Astrocyte of the cerebellum (primary cell): ENCODE data around the gene TBC1D22A.

Experiments used
- DNase-seq: peaks from one replicate; pipeline ENCODE4 v3.0.0-alpha.2; 2011; ENCODE audit warnings: low read depth
- H3K4me3 ChIP-seq: 2 replicates; pipeline ENCODE4 v1.5.1; 2011; ENCODE audit warnings: mild to moderate bottlenecking, low read depth, low read length, moderate library complexity
- in situ Hi-C: cut with HindIII; loops from 2 replicates; pipeline ENCODE4 v1.10.0; 2017; ENCODE audit warnings: low sequenced_read_pairs
- TF ChIP-seq, protein P1 (sequence below): IDR thresholded peaks from 2 replicates; pipeline ENCODE4 v1.5.1; 2012; ENCODE audit warnings: low read length, low read depth, moderate library complexity, mild to moderate bottlenecking; ENCODE audit errors: missing control alignments

Gene TBC1D22A

DNA sequence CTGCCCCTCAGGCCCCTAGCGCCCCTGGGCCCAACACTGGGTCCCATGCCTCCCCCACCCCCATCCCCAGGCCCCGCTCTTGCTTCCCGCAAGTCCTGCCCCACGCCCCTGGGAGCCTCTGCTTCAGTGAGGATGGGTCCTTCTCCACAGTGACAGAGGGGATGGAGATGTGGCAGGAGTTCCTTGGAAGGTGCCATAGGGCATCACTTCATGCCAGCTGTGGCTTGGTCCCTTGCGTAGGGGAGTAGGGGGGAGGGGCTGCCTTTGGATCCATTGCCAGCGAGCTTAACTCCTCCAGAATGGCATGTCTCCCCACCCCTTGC is 9.5 kb upstream of the TBC1D22A start:
- in situ Hi-C loops, result no loop called here
- no peak for DNase-seq
- TF ChIP-seq, protein P1, sequence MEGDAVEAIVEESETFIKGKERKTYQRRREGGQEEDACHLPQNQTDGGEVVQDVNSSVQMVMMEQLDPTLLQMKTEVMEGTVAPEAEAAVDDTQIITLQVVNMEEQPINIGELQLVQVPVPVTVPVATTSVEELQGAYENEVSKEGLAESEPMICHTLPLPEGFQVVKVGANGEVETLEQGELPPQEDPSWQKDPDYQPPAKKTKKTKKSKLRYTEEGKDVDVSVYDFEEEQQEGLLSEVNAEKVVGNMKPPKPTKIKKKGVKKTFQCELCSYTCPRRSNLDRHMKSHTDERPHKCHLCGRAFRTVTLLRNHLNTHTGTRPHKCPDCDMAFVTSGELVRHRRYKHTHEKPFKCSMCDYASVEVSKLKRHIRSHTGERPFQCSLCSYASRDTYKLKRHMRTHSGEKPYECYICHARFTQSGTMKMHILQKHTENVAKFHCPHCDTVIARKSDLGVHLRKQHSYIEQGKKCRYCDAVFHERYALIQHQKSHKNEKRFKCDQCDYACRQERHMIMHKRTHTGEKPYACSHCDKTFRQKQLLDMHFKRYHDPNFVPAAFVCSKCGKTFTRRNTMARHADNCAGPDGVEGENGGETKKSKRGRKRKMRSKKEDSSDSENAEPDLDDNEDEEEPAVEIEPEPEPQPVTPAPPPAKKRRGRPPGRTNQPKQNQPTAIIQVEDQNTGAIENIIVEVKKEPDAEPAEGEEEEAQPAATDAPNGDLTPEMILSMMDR, result no peak
- H3K4me3 ChIP-seq, result no peak overlapping the region

DNA sequence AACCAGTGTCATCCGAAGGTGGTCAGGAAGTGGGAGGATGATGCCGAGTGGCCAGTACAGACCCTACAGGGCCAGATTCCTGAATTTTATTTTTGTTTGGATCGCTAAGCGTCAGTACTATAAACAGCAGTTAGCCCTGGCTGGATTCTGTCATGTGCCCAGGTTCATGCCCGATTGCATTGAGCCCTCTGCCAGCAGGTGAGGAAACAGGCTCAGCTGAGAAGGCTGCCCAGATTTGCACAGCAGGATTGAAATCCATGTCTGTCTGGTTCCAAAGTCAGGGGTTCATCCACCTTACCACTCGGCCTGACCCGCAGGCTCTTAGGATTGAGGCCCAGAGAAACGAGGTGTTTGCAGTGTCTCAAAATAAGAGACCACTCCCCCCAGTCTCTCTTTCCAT is 9.1 kb upstream of the TBC1D22A start:
- in situ Hi-C loops, result no loop called here
- TF ChIP-seq, protein P1, result no peak
- DNase-seq, result no peak
- no peak overlapping the region for H3K4me3 ChIP-seq

DNA sequence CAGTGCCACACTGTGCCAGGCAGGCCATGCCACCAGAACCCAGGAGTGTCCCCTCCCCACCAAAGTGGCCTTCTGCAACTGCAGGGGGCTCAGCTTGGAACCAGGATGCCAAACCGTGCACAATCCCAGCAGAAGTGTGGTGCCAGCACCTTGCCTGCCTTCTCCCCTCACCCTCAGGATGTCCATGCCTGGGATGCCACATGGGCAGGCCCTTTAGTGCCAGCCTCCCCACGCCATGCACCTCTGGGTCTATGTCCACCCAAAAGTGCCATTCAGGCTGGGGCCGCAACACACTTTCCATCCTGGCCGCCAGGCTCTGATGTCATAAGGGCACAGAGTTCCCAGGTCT is 8.7 kb upstream of the TBC1D22A start:
- in situ Hi-C loops, result no loop called here
- TF ChIP-seq, protein P1, result no peak
- H3K4me3 ChIP-seq, result no peak overlapping the region
- no peak for DNase-seq

DNA sequence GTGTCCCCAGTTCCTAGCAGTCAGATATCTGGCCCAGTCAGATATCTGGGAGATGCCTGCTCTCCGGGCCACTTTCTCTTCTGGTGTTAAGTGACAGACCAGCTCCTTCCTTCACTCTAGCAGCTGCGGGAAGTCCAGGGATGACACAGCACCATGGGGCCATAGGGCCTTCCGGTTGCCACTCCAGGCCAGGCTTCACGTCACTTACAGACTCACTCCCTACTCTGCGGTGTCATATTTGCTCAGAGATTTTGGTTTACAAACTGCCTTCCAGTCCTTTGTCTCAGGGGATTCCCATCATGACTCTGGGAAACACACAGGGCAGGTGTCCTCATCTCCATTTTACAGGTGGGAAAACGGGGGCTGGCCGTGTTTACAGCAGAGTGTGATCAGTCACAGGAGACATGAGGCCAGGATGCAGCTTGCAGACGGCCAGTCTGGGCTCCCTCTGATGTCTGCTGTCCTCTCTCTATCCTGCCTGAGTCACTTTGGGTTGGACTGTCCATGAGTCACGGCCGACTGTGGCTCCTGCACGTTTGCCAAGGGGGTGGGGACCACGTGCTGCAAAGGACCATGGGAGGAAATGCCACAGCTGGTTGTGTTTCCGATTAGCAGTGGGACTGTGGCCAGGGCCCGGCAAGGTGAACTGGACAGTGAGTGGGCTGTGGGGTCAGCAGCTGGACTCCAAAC is 8.2 kb upstream of the TBC1D22A start:
- TF ChIP-seq, protein P1, result no peak
- DNase-seq, result peak; percentile 87
- no peak overlapping the region for H3K4me3 ChIP-seq
- in situ Hi-C loops, result no loop called here

DNA sequence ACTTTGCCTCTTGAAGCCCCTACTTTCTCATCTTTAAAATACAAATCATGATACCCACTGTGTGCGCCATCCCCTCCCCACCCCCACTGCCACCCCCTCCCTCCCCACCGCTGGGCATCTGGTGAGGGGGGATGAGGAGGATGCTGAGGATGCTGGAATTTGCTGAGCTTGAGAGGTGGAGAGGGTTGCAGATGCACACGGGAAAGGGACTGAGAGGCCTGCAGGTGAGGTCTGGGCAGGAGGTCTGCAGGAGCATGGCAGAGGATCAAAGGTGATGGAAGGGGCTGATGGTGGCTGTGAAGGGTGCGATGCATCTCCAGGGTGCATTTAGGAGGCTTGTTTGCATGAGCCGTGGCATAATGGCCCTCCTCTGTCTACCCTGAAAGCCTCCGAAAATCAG is 7.6 kb upstream of the TBC1D22A start:
- no peak for DNase-seq

DNA sequence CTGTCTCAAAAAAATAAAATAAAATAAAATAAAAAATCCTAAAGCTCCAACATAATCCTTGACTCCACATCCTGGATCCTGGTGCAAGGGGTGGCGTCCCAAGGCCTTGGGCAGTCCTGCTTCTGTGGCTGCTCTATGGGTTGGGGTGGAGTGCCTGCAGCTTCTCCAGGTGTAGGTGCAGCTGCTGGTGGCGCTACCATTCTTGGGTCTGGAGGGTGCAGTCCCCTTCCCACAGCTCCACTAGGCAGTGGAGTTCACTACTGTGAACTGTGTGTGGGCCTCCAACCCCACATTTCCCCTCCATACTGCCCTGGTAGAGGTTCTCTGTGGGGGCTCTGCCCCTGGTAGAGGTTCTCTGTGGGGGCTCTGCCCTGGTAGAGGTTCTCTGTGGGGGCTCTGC is 6.9 kb upstream of the TBC1D22A start:
- DNase-seq, result no peak
- TF ChIP-seq, protein P1, result no peak
- in situ Hi-C loops, result no loop called here
- H3K4me3 ChIP-seq, result no peak overlapping the region

More for the DNA sequence above, 7.6 kb upstream of the TBC1D22A start:
- in situ Hi-C loops, result no loop called here
- TF ChIP-seq, protein P1, result no peak
- no peak overlapping the region for H3K4me3 ChIP-seq
